Smooth muscle cell (in vitro differentiated cells): ENCODE results near the gene ATN1. TPM values are rescaled to one million over a fixed set of nuclear protein-coding genes. Genes with fewer than 3 reads are reported as not detected.

Experiments used
- DNase-seq: peaks from one replicate; lab custom pipeline; 2025; ENCODE audit not compliant: unreplicated experiment; lab: John Stamatoyannopoulos, UW
- H2AFZ ChIP-seq: fragments of 200-600 bp; sonication (generic); 2 replicates; pipeline ENCODE4 v1.6.0; 2016; ENCODE audit warnings: antibody characterized with exemption, low read depth, mild to moderate bottlenecking
- H3F3A ChIP-seq: fragments of 200-600 bp; sonication (generic); 2 replicates; pipeline ENCODE4 v1.6.0; 2017; ENCODE audit warnings: antibody characterized with exemption, low read depth
- H3K27ac ChIP-seq: fragments of 200-600 bp; sonication (generic); 2 replicates; pipeline ENCODE4 v1.5.1; 2016; ENCODE audit warnings: low read depth, mild to moderate bottlenecking
- H3K27me3 ChIP-seq: fragments of 200-600 bp; sonication (generic); 2 replicates; pipeline ENCODE4 v1.6.1; 2016; ENCODE audit warnings: low read depth, mild to moderate bottlenecking
- H3K36me3 ChIP-seq: fragments of 200-600 bp; sonication (generic); 2 replicates; pipeline ENCODE4 v1.5.1; 2016; ENCODE audit warnings: low read depth
- H3K4me1 ChIP-seq: fragments of 200-600 bp; sonication (generic); 2 replicates; pipeline ENCODE4 v1.5.1; 2016; ENCODE audit warnings: low read depth
- H3K4me2 ChIP-seq: fragments of 200-600 bp; sonication (generic); 2 replicates; pipeline ENCODE4 v1.6.0; 2016; ENCODE audit warnings: mild to moderate bottlenecking
- H3K4me3 ChIP-seq: fragments of 200-600 bp; sonication (generic); 2 replicates; pipeline ENCODE4 v1.5.1; 2016; ENCODE audit warnings: mild to moderate bottlenecking
- H3K79me2 ChIP-seq: fragments of 200-600 bp; sonication (generic); 2 replicates; pipeline ENCODE4 v1.6.0; 2016; ENCODE audit warnings: low read depth, mild to moderate bottlenecking
- H3K9ac ChIP-seq: fragments of 200-600 bp; sonication (generic); 2 replicates; pipeline ENCODE4 v1.6.0; 2016; ENCODE audit warnings: low read depth
- H3K9me3 ChIP-seq: fragments of 200-600 bp; sonication (generic); replicated peaks from 2 replicates; pipeline ENCODE4 v1.5.1; 2016; ENCODE audit warnings: low read depth
- H4K20me1 ChIP-seq: fragments of 200-600 bp; sonication (generic); 2 replicates; pipeline ENCODE4 v1.6.0; 2016; ENCODE audit warnings: low read depth
- CTCF ChIP-seq: fragments of 200-600 bp; sonication (generic); IDR thresholded peaks from 2 replicates; pipeline ENCODE4 v1.5.1; 2017; ENCODE audit warnings: borderline replicate concordance, mild to moderate bottlenecking, antibody characterized with exemption; ENCODE audit not compliant: insufficient read depth, poor library complexity, severe bottlenecking
- WGBS: methylation state at CpG from one replicate; pipeline ENCODE4 v1.1.7; 2016; ENCODE audit warnings: low lambda C conversion rate; 5-methylcytosine and 5-hydroxymethylcytosine counted together
- polyA plus RNA-seq: library from polyadenylated mRNA; unstranded; fragments of >200 nt; fragmentation: Nextera tagmentation; extraction: Ambion mirVana; gene quantifications from 2 replicates; pipeline ENCODE4 v1.2.1, GENCODE V29; 2016
- total RNA-seq: library from RNA; depleted of rRNA; stranded (reverse); fragments of >200 nt; gene quantifications from 2 replicates; pipeline ENCODE4 v1.2.3, GENCODE V29; 2014

ATN1 gene
- total and polyA plus RNA-seq, 2 experiments from 2014 or later, result 28.8 to 30.4 TPM

- no peak for TF ChIP-seq CTCF
- Histone ChIP-seq H3F3A (peaks cover 5% of the 10 kb centered on the region), H3K9ac (no peak overlapping the region), H3K27me3 (no peaks in the 10 kb centered on the region), H3K79me2 (no peaks in the 10 kb centered on the region), H3K4me2 (no peak overlapping the region), H3K4me1 (peaks cover 4% of the 10 kb centered on the region), H2AFZ (no peak overlapping the region), H4K20me1 (no peaks in the 10 kb centered on the region), H3K4me3 (no peak overlapping the region), H3K27ac (no peak overlapping the region), H3K9me3 (no peaks in the 10 kb centered on the region), H3K36me3 (no peaks in the 10 kb centered on the region)
- DNase-seq, result no peak
- WGBS, result 79% methylated on average over 27 of the region's 28 CpGs
These were observed 28.4 kb downstream of the ATN1 start for GRCh38 chr12:6956021-6956727.

GRCh38 chr12:6957151-6957701 is 29.5 kb downstream of the ATN1 start:
- H3K36me3 ChIP-seq, result no peaks in the 10 kb centered on the region
- no peak overlapping the region for H3K4me3 ChIP-seq
- no peaks in the 10 kb centered on the region for H4K20me1 ChIP-seq
- H3F3A ChIP-seq, result peaks cover 7% of the 10 kb centered on the region
- H2AFZ ChIP-seq, result no peak overlapping the region
- DNase-seq, result no peak
- no peaks in the 10 kb centered on the region for H3K9me3 ChIP-seq
- H3K79me2 ChIP-seq, result no peaks in the 10 kb centered on the region
- no peaks in the 10 kb centered on the region for H3K27me3 ChIP-seq
- WGBS, result 90% methylated on average over 20 of the region's 20 CpGs
- no peak for TF ChIP-seq CTCF
- no peak overlapping the region for H3K27ac ChIP-seq
- no peak overlapping the region for H3K4me2 ChIP-seq
- H3K9ac ChIP-seq, result no peak overlapping the region
- peaks cover 13% of the 10 kb centered on the region for H3K4me1 ChIP-seq

GRCh38 chr12:6957741-6958608 is 30.2 kb downstream of the ATN1 start:
- Histone ChIP-seq H3K9ac (no peak overlapping the region), H3K27me3 (no peaks in the 10 kb centered on the region), H3F3A (peaks cover 7% of the 10 kb centered on the region), H3K9me3 (no peaks in the 10 kb centered on the region), H3K36me3 (no peaks in the 10 kb centered on the region), H4K20me1 (no peaks in the 10 kb centered on the region), H2AFZ (no peak overlapping the region), H3K4me2 (no peak overlapping the region), H3K79me2 (no peaks in the 10 kb centered on the region), H3K27ac (no peak overlapping the region), H3K4me1 (peaks cover 19% of the 10 kb centered on the region), H3K4me3 (no peak overlapping the region)
- DNase-seq, result no peak
- WGBS, result 94% methylated on average over 28 of the region's 28 CpGs
- TF ChIP-seq CTCF, result no peak
